Measurements from ENCODE around the gene SDS.

GRCh38 chr12:113435367-113435766 lies 31.7 kb upstream of the SDS start:
- TF ChIP-seq CTCF (conservative IDR thresholded peaks at IDR 0.05 in 1 of 2, IDR thresholded peaks at IDR 0.05 in 1 of 2; ENCODE audit: extremely low read depth in 1 of 2, insufficient read depth in 1 of 2, low read depth in 1 of 2, low read length in 2 of 2) (no peak), EZH2 (IDR thresholded peaks at IDR 0.05; ENCODE audit: borderline replicate concordance, low read length) (no peak)
